Measurements from ENCODE around the gene IER5. TPM values are rescaled to one million over a fixed set of nuclear protein-coding genes. Genes with fewer than 3 reads are reported as not detected.
"Not testable (repeated sequence)": the region's sequence is repeated elsewhere in the genome, so short reads cannot be mapped to it uniquely, and the experiment has no call there.

IER5 gene
- total RNA-seq, 1 experiment from 2014 or later, result 47.5 TPM

DNA sequence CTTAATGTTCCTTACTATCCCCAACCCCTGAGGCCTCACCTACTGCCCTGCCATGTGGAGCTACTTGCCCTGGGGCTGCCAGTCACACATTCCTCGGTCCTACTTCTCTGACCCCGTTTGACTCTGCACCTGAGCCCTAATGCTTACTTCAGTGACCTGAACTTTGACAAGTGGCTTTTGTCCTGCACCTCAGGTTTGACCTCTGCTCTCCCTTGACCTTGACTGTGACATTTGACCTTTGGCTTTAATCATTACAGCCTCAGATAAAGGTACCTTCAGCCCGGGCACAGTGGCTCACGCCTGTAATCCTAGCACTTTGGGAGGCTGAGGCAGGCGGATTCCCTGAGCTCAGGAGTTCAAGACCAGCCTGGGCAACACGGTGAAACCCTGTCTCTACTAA is 31.9 kb upstream of the IER5 start:
- Mint-ChIP-seq H3K4me3 (ENCODE audit: unreplicated experiment) (no peak overlapping the region), H3K9me3 (ENCODE audit: unreplicated experiment) (peaks cover 8% of the 10 kb centered on the region), H3K4me1 (ENCODE audit: insufficient read depth, unreplicated experiment) (no peaks in the 10 kb centered on the region), H3K27ac (ENCODE audit: low read depth, unreplicated experiment) (no peak overlapping the region), H3K27me3 (ENCODE audit: insufficient read depth, unreplicated experiment) (no peaks in the 10 kb centered on the region), H3K36me3 (ENCODE audit: insufficient read depth, unreplicated experiment) (peaks cover 16% of the 10 kb centered on the region)
- POLR2A ChIA-PET, result interaction anchor here (0.6 to 3.8 kb wide), 5 partner anchors 13 to 35 kb away, joined by 3 to 24 read pairs (median 4); partner anchors contain the start of gene STX6
- no peak for DNase-seq (ENCODE audit: unreplicated experiment)
- TF ChIP-seq, protein P1, sequence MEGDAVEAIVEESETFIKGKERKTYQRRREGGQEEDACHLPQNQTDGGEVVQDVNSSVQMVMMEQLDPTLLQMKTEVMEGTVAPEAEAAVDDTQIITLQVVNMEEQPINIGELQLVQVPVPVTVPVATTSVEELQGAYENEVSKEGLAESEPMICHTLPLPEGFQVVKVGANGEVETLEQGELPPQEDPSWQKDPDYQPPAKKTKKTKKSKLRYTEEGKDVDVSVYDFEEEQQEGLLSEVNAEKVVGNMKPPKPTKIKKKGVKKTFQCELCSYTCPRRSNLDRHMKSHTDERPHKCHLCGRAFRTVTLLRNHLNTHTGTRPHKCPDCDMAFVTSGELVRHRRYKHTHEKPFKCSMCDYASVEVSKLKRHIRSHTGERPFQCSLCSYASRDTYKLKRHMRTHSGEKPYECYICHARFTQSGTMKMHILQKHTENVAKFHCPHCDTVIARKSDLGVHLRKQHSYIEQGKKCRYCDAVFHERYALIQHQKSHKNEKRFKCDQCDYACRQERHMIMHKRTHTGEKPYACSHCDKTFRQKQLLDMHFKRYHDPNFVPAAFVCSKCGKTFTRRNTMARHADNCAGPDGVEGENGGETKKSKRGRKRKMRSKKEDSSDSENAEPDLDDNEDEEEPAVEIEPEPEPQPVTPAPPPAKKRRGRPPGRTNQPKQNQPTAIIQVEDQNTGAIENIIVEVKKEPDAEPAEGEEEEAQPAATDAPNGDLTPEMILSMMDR (IDR thresholded peaks at IDR 0.05; ENCODE audit: unreplicated experiment), result no peak
- BruUV-seq (replicated peaks), result no TSS peak
- intact Hi-C loops (cut with micrococcal nuclease), result no loop called here
- CTCF ChIA-PET, result interaction anchor here (0.6 to 1.0 kb wide), 2 partner anchors 20 to 91 kb away, joined by 3 read pairs; no protein-coding TSS in a partner anchor

DNA sequence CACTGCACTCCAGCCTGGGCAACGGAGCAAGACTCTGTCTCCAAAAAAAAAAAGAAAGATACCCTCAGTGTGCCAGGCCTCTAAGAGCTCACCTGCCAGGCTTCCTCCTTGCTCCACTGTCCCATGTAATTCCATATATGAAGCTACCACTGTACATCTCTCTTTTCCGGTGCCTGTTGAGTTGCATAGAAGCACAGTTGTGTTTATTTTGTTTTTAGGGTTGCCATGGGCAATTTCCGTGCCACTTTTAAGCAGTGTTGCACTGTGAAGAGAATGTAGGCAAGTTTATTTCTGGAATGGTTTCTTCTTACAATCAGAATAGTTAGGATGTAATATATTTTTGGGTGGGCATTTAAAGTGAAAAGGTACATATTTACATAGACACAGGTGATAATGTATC is 31.4 kb upstream of the IER5 start:
- Mint-ChIP-seq H3K36me3 (ENCODE audit: insufficient read depth, unreplicated experiment) (peaks cover 16% of the 10 kb centered on the region), H3K4me3 (ENCODE audit: unreplicated experiment) (no peak overlapping the region), H3K9me3 (ENCODE audit: unreplicated experiment) (peaks cover 8% of the 10 kb centered on the region), H3K27ac (ENCODE audit: low read depth, unreplicated experiment) (no peak overlapping the region), H3K4me1 (ENCODE audit: insufficient read depth, unreplicated experiment) (no peaks in the 10 kb centered on the region), H3K27me3 (ENCODE audit: insufficient read depth, unreplicated experiment) (no peaks in the 10 kb centered on the region)
- no peak for DNase-seq (ENCODE audit: unreplicated experiment)
- ChIA-PET POLR2A (interaction anchor here (0.6 to 3.8 kb wide), 2 partner anchors 13 to 34 kb away, joined by 3 to 24 read pairs; partner anchors contain the start of gene STX6), CTCF (interaction anchor here (0.6 to 1.0 kb wide), 2 partner anchors 21 to 91 kb away, joined by 3 read pairs; no protein-coding TSS in a partner anchor)
- TF ChIP-seq, protein P1 (IDR thresholded peaks at IDR 0.05; ENCODE audit: unreplicated experiment), result no peak
- intact Hi-C loops (cut with micrococcal nuclease), result no loop called here
- BruUV-seq (replicated peaks), result no TSS peak

DNA sequence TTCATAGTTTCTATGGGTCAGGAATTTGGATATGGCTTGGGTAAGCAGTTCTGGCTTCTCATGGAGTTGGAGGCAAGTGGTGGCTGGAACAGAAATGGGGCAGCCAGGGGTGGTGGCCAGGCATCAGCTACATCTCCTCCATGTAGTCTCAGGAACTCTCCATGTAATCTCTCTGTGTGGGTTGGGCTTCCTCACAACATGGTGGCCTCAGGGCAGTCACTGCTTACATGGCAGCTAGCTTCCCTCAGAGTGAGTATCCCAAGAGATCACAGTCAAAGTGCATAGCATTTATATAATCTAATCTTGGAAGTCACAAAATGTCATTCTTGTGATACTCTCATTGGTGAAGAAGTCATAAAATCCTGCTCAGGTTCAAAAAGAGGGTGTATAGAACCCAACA is 29.1 kb upstream of the IER5 start:
- no peak for DNase-seq (ENCODE audit: unreplicated experiment)
- intact Hi-C loops (cut with micrococcal nuclease), result no loop called here
- Mint-ChIP-seq H3K27me3 (ENCODE audit: insufficient read depth, unreplicated experiment) (no peaks in the 10 kb centered on the region), H3K4me3 (ENCODE audit: unreplicated experiment) (no peak overlapping the region), H3K9me3 (ENCODE audit: unreplicated experiment) (peaks cover 8% of the 10 kb centered on the region), H3K4me1 (ENCODE audit: insufficient read depth, unreplicated experiment) (no peaks in the 10 kb centered on the region), H3K27ac (ENCODE audit: low read depth, unreplicated experiment) (no peak overlapping the region), H3K36me3 (ENCODE audit: insufficient read depth, unreplicated experiment) (peaks cover 7% of the 10 kb centered on the region)
- POLR2A ChIA-PET, result interaction anchor here (0.9 to 1.3 kb wide), 3 partner anchors 16 to 28 kb away, joined by 3 to 6 read pairs (median 4); no protein-coding TSS in a partner anchor
- TF ChIP-seq, protein P1 (IDR thresholded peaks at IDR 0.05; ENCODE audit: unreplicated experiment), result no peak
- CTCF ChIA-PET, result interaction anchor here (1.3 kb wide), 1 partner anchor 16 kb away, joined by 5 read pairs; no protein-coding TSS in a partner anchor
- no TSS peak for BruUV-seq (replicated peaks)

DNA sequence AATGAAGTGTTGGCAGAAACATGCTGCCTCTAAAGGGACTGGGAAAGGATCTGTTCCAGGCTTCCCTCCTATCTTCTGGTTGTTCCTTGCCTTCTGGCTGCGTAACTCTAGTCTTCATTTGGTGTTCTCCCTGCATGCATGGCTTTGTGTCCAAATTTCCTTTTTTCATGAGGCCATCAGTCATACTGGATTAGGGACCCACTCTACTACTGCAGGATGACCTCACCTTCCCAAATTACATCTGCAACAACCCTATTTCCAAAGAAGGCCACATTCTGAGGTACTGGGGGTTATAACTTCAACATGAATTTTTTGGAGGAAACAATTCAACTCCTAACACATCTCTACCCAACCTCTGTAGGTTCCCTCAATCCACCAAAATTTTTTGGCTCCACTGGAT is 28.4 kb upstream of the IER5 start:
- Mint-ChIP-seq H3K36me3 (ENCODE audit: insufficient read depth, unreplicated experiment) (peaks cover 4% of the 10 kb centered on the region), H3K4me3 (ENCODE audit: unreplicated experiment) (no peak overlapping the region), H3K27ac (ENCODE audit: low read depth, unreplicated experiment) (no peak overlapping the region), H3K9me3 (ENCODE audit: unreplicated experiment) (peaks cover 8% of the 10 kb centered on the region), H3K4me1 (ENCODE audit: insufficient read depth, unreplicated experiment) (no peaks in the 10 kb centered on the region), H3K27me3 (ENCODE audit: insufficient read depth, unreplicated experiment) (no peaks in the 10 kb centered on the region)
- ChIA-PET POLR2A (interaction anchor here (1.0 to 1.1 kb wide), 2 partner anchors 17 to 20 kb away, joined by 3 to 5 read pairs; no protein-coding TSS in a partner anchor), CTCF (interaction anchor here (1.3 kb wide), 1 partner anchor 17 kb away, joined by 5 read pairs; no protein-coding TSS in a partner anchor)
- intact Hi-C loops (cut with micrococcal nuclease), result no loop called here
- no TSS peak for BruUV-seq (replicated peaks)
- no peak for DNase-seq (ENCODE audit: unreplicated experiment)
- TF ChIP-seq, protein P1 (IDR thresholded peaks at IDR 0.05; ENCODE audit: unreplicated experiment), result no peak

DNA sequence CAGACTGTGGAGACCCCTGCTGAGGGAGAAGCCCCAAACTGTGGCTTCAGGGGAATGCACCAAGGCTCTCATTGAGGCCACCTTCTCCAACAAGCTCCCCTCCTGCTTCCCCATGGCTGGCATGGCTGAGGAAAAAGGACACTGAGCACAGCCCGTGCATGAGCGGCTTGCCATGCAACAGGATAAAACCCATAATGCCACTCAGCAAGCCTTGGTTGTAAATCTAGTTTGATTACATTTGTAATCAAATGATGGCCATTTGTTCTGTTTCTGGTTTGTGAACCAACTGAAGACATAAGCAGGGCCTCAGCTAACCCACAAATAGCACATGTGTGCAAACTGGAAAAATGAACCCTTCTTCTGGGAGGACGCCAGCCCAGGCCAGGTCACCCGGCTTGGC is 27.6 kb upstream of the IER5 start:
- H3K36me3 Mint-ChIP-seq (ENCODE audit: insufficient read depth, unreplicated experiment); BruUV-seq (replicated peaks); DNase-seq (ENCODE audit: unreplicated experiment); H3K4me1 Mint-ChIP-seq (ENCODE audit: insufficient read depth, unreplicated experiment); H3K27me3 Mint-ChIP-seq (ENCODE audit: insufficient read depth, unreplicated experiment); H3K4me3 Mint-ChIP-seq (ENCODE audit: unreplicated experiment); H3K27ac Mint-ChIP-seq (ENCODE audit: low read depth, unreplicated experiment); intact Hi-C loops (cut with micrococcal nuclease); H3K9me3 Mint-ChIP-seq (ENCODE audit: unreplicated experiment): not testable (repeated sequence)
- ChIA-PET POLR2A (interaction anchor here (1.0 to 1.4 kb wide), 3 partner anchors 12 to 19 kb away, joined by 3 to 5 read pairs (median 4); no protein-coding TSS in a partner anchor), CTCF (interaction anchor here (1.1 kb wide), 1 partner anchor 12 kb away, joined by 5 read pairs; no protein-coding TSS in a partner anchor)

Data from MCF 10A (cell line).